SU-DHL-6 (cell line): ENCODE data around the gene DCAF4L1.

Source experiments
- CTCF ChIP-seq: fragments of 200-600 bp; sonication (generic); IDR thresholded peaks from one replicate; pipeline ENCODE4 v1.5.1; 2017; ENCODE audit warnings: antibody characterized with exemption, mild to moderate bottlenecking, low read length, moderate library complexity; ENCODE audit not compliant: insufficient read depth, poor library complexity, severe bottlenecking
- EZH2phosphoT487 ChIP-seq: fragments of 200-600 bp; sonication (generic), shearing (Covaris generic); conservative IDR thresholded peaks from 2 replicates; pipeline ENCODE4 v1.6.1; 2018; ENCODE audit warnings: mild to moderate bottlenecking, antibody characterized with exemption, low read length, moderate library complexity, mixed read lengths

GRCh38 chr4:41949531-41949930 lies 32.0 kb upstream of the DCAF4L1 start:
- no peak for TF ChIP-seq CTCF
- no peak for TF ChIP-seq EZH2phosphoT487
